Loucy (cell line): ENCODE results near the gene CTDSPL.
A peak's percentile ranks its signal among the peaks of the same experiment; 100 is the strongest.

ENCODE experiments used
- H2AFZ ChIP-seq: fragments of 200-600 bp; sonication (generic); 2 replicates; pipeline ENCODE4 v1.6.0; 2016; ENCODE audit warnings: antibody characterized with exemption, mild to moderate bottlenecking, low read length, moderate library complexity
- H3F3A ChIP-seq: fragments of 200-600 bp; 2 replicates; pipeline ENCODE4 v1.6.0; 2016; ENCODE audit warnings: antibody characterized with exemption, low read depth, mild to moderate bottlenecking
- H3K27me3 ChIP-seq: fragments of 200-600 bp; sonication (generic); 2 replicates; pipeline ENCODE4 v1.6.1; 2014; ENCODE audit warnings: low read length, mild to moderate bottlenecking; ENCODE audit not compliant: insufficient read depth, poor library complexity, severe bottlenecking
- H3K36me3 ChIP-seq: fragments of 200-600 bp; sonication (generic); 2 replicates; pipeline ENCODE4 v1.6.1; 2016; ENCODE audit warnings: low read length; ENCODE audit not compliant: insufficient read depth
- H3K4me1 ChIP-seq: fragments of 200-600 bp; sonication (generic); 2 replicates; pipeline ENCODE4 v1.5.1; 2014; ENCODE audit warnings: low read length, mild to moderate bottlenecking; ENCODE audit not compliant: insufficient read depth, poor library complexity, severe bottlenecking
- H3K4me2 ChIP-seq: fragments of 200-600 bp; sonication (generic); 2 replicates; pipeline ENCODE4 v1.6.0; 2014; ENCODE audit warnings: antibody characterized with exemption, low read length, low read depth, mild to moderate bottlenecking; ENCODE audit not compliant: poor library complexity, severe bottlenecking
- H3K4me3 ChIP-seq: fragments of 200-600 bp; sonication (generic); 2 replicates; pipeline ENCODE4 v1.5.1; 2014; ENCODE audit warnings: low read length, mild to moderate bottlenecking, mixed read lengths; ENCODE audit not compliant: poor library complexity, severe bottlenecking
- H3K79me2 ChIP-seq: fragments of 200-600 bp; sonication (generic); 2 replicates; pipeline ENCODE4 v1.6.1; 2014; ENCODE audit warnings: low read length; ENCODE audit not compliant: insufficient read depth
- H3K9ac ChIP-seq: fragments of 200-600 bp; sonication (generic); 2 replicates; pipeline ENCODE4 v1.6.0; 2014; ENCODE audit warnings: mild to moderate bottlenecking, low read depth, low read length, moderate library complexity; ENCODE audit not compliant: poor library complexity, severe bottlenecking
- H3K9me2 ChIP-seq: fragments of 200-600 bp; sonication (generic); replicated peaks from 2 replicates; pipeline ENCODE4 v1.6.1; 2016; ENCODE audit warnings: low read depth, low read length, mixed read lengths
- H3K9me3 ChIP-seq: fragments of 200-600 bp; sonication (generic); 2 replicates; pipeline ENCODE4 v1.6.1; 2014; ENCODE audit warnings: mild to moderate bottlenecking, antibody characterized with exemption, low read length, low read depth; ENCODE audit not compliant: insufficient read depth
- H4K20me1 ChIP-seq: fragments of 200-600 bp; sonication (generic); 2 replicates; pipeline ENCODE4 v1.6.0; 2014; ENCODE audit warnings: antibody characterized with exemption, low read length, mild to moderate bottlenecking; ENCODE audit not compliant: insufficient read depth, poor library complexity, severe bottlenecking
- CTCF ChIP-seq: fragments of 200-600 bp; sonication (generic); conservative IDR thresholded peaks from 2 replicates; pipeline ENCODE4 v1.5.1; 2014; ENCODE audit warnings: mild to moderate bottlenecking, antibody characterized with exemption, low read length
- EZH2phosphoT487 ChIP-seq: fragments of 200-600 bp; IDR thresholded peaks from 2 replicates; pipeline ENCODE4 v1.6.1; 2018; ENCODE audit warnings: antibody characterized with exemption, mild to moderate bottlenecking, moderate library complexity, borderline replicate concordance

CTDSPL gene

GRCh38 chr3:37905987-37906674 is 44.5 kb downstream of the CTDSPL start:
- Histone ChIP-seq H3K79me2 (no peaks in the 10 kb centered on the region), H3K4me3 (peak overlapping the region; percentile 62), H3K9ac (peak overlapping the region; percentile 68), H3K9me3 (no peaks in the 10 kb centered on the region), H3K4me2 (peak overlapping the region; percentile 89), H3K27me3 (no peaks in the 10 kb centered on the region), H3F3A (peaks cover 18% of the 10 kb centered on the region), H2AFZ (no peak overlapping the region), H3K9me2 (no peaks in the 10 kb centered on the region), H3K36me3 (no peaks in the 10 kb centered on the region), H4K20me1 (no peaks in the 10 kb centered on the region), H3K4me1 (peaks cover 98% of the 10 kb centered on the region)
- TF ChIP-seq CTCF (no peak), EZH2phosphoT487 (no peak)

- H3K36me3 ChIP-seq = no peaks in the 10 kb centered on the region
- H3K79me2 ChIP-seq = no peaks in the 10 kb centered on the region
- H2AFZ ChIP-seq = peak overlapping the region; percentile 4; the same call in 1 of the 2 replicates
- no peak for TF ChIP-seq EZH2phosphoT487
- TF ChIP-seq CTCF = no peak
- peak overlapping the region; percentile 89 for H3K4me2 ChIP-seq
- no peaks in the 10 kb centered on the region for H3K27me3 ChIP-seq
- H3K9me2 ChIP-seq = no peaks in the 10 kb centered on the region
- H3K4me3 ChIP-seq = peak overlapping the region; percentile 62
- H3F3A ChIP-seq = peaks cover 18% of the 10 kb centered on the region
- no peaks in the 10 kb centered on the region for H3K9me3 ChIP-seq
- peaks cover 98% of the 10 kb centered on the region for H3K4me1 ChIP-seq
- H3K9ac ChIP-seq = peak overlapping the region; percentile 68
- no peaks in the 10 kb centered on the region for H4K20me1 ChIP-seq
Observed at GRCh38 chr3:37906734-37907282, 45.1 kb downstream of the CTDSPL start.

- H3K4me3 ChIP-seq = peak overlapping the region; percentile 62
- H3K36me3 ChIP-seq = no peaks in the 10 kb centered on the region
- peaks cover 96% of the 10 kb centered on the region for H3K4me1 ChIP-seq
- no peaks in the 10 kb centered on the region for H3K9me3 ChIP-seq
- H3K79me2 ChIP-seq = no peaks in the 10 kb centered on the region
- peak overlapping the region; percentile 68 for H3K9ac ChIP-seq
- TF ChIP-seq EZH2phosphoT487 (no peak), CTCF (no peak)
- H3K4me2 ChIP-seq = peak overlapping the region; percentile 89
- no peaks in the 10 kb centered on the region for H4K20me1 ChIP-seq
- peak overlapping the region; percentile 4; the same call in 1 of the 2 replicates for H2AFZ ChIP-seq
- no peaks in the 10 kb centered on the region for H3K27me3 ChIP-seq
- H3F3A ChIP-seq = peaks cover 18% of the 10 kb centered on the region
- no peaks in the 10 kb centered on the region for H3K9me2 ChIP-seq
Observed at GRCh38 chr3:37907371-37907770, 45.7 kb downstream of the CTDSPL start.
